Lung (tissue), 12 donors: ENCODE data around the gene EIF4A3. TPM values are rescaled to one million over a fixed set of nuclear protein-coding genes. Genes with fewer than 3 reads are reported as not detected.

Experiments used
- ATAC-seq: fragments of 200-7000 bp; cut with Tn5 transposase; one replicate; pipeline ENCODE4 v1.9.1; 2020; ENCODE audit warnings: moderate number of reproducible peaks; ENCODE audit not compliant: insufficient read depth, low FRiP score
- DNase-seq, 3 donors: peaks; one replicate each; pipeline ENCODE4 v3.0.0-alpha.2; 2013 to 2017
- H3K27ac ChIP-seq, 2 donors: one replicate each; pipeline ENCODE4 v1.5.1; 2013; ENCODE audit warnings: mild to moderate bottlenecking in 2 of 2, moderate library complexity in 2 of 2, control low read depth in 1 of 2, inconsistent platforms in 1 of 2, low read depth in 1 of 2, low read length in 1 of 2
- H3K27me3 ChIP-seq, 3 donors: one replicate each; pipeline ENCODE4 v1.5.1; 2013; ENCODE audit warnings: low read length in 2 of 3; ENCODE audit not compliant: control insufficient read depth in 3 of 3, insufficient read depth in 3 of 3
- H3K36me3 ChIP-seq, 4 donors: one replicate each; pipeline ENCODE4 v1.5.1; 2013; ENCODE audit warnings: low read length in 4 of 4, mild to moderate bottlenecking in 1 of 4, moderate library complexity in 1 of 4; ENCODE audit not compliant: control insufficient read depth in 4 of 4, insufficient read depth in 4 of 4
- H3K4me1 ChIP-seq, 5 donors: one replicate each; pipeline ENCODE4 v1.5.1; 2013; ENCODE audit warnings: low read length in 5 of 5, mild to moderate bottlenecking in 2 of 5, moderate library complexity in 1 of 5; ENCODE audit not compliant: control insufficient read depth in 5 of 5, insufficient read depth in 5 of 5
- H3K4me3 ChIP-seq: one replicate; pipeline ENCODE4 v1.5.1; 2013; ENCODE audit warnings: mild to moderate bottlenecking, control low read depth, moderate library complexity
- H3K9ac ChIP-seq, 2 donors: one replicate each; pipeline ENCODE4 v1.5.1; 2013; ENCODE audit warnings: low read length in 2 of 2, control low read depth in 1 of 2; ENCODE audit not compliant: insufficient read depth in 1 of 2
- H3K9me3 ChIP-seq, 4 donors: one replicate each; pipeline ENCODE4 v1.5.1; 2013; ENCODE audit warnings: low read length in 3 of 4, mild to moderate bottlenecking in 1 of 4, moderate library complexity in 1 of 4; ENCODE audit not compliant: control insufficient read depth in 4 of 4, insufficient read depth in 3 of 4
- WGBS, 2 donors: extraction: QIAGEN DNeasy Blood & Tissue Kit; methylation state at CpG; one replicate each; pipeline ENCODE4 v1.1.7; 2013; 5-methylcytosine and 5-hydroxymethylcytosine counted together
- polyA plus RNA-seq, 2 donors: library from polyadenylated mRNA; stranded (reverse); fragments of 200-250 nt; gene quantifications; one replicate each; pipeline ENCODE4 v1.2.1, GENCODE V29; 2013
- total RNA-seq, 2 donors: library from RNA; depleted of rRNA in 1 of 2; stranded (reverse); fragments of >200 nt in 1 of 2; gene quantifications; one replicate each; pipeline ENCODE4 v1.2.1, GENCODE V29; 2014 to 2021
- TF ChIP-seq, protein P1 (sequence below): IDR thresholded peaks from 2 replicates; pipeline ENCODE4 v1.5.1; 2012; ENCODE audit warnings: mild to moderate bottlenecking; ENCODE audit errors: control extremely low read depth, extremely low read depth
- donor health status: control.
- donor health status: control.
- donor health status: Bipolar disorder and iron deficiency.
- donor health status: healthy.
- donor health status: DM: yes; HTN: yes; CAD: no.

Gene EIF4A3
- total and polyA plus RNA-seq, 4 donors: 37.4 to 112 (median 62.4) TPM

GRCh38 chr17:80182118-80182844 lies 35.4 kb upstream of the EIF4A3 start:
- Histone ChIP-seq H3K9me3 (peaks cover 0 to 2% (median 0%) of the 10 kb centered on the region in 4 donors), H3K9ac (no peak overlapping the region), H3K36me3 (no peaks in the 10 kb centered on the region), H3K4me1 (no peaks in the 10 kb centered on the region), H3K27me3 (no peaks in the 10 kb centered on the region), H3K4me3 (no peak overlapping the region), H3K27ac (no peak overlapping the region)
- DNase-seq (no peak), ATAC-seq (no peak)
- TF ChIP-seq, protein P1, sequence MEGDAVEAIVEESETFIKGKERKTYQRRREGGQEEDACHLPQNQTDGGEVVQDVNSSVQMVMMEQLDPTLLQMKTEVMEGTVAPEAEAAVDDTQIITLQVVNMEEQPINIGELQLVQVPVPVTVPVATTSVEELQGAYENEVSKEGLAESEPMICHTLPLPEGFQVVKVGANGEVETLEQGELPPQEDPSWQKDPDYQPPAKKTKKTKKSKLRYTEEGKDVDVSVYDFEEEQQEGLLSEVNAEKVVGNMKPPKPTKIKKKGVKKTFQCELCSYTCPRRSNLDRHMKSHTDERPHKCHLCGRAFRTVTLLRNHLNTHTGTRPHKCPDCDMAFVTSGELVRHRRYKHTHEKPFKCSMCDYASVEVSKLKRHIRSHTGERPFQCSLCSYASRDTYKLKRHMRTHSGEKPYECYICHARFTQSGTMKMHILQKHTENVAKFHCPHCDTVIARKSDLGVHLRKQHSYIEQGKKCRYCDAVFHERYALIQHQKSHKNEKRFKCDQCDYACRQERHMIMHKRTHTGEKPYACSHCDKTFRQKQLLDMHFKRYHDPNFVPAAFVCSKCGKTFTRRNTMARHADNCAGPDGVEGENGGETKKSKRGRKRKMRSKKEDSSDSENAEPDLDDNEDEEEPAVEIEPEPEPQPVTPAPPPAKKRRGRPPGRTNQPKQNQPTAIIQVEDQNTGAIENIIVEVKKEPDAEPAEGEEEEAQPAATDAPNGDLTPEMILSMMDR: no peak
- 89 to 93% methylated on average over 30 of the region's 30 CpGs for WGBS, 2 donors

GRCh38 chr17:80181431-80181830 lies 34.5 kb upstream of the EIF4A3 start:
- Histone ChIP-seq H3K9ac (no peak overlapping the region), H3K9me3 (peaks cover 0 to 2% (median 0%) of the 10 kb centered on the region in 4 donors), H3K4me3 (no peak overlapping the region), H3K27ac (no peak overlapping the region), H3K36me3 (no peaks in the 10 kb centered on the region), H3K27me3 (no peaks in the 10 kb centered on the region), H3K4me1 (no peaks in the 10 kb centered on the region)
- no peak for DNase-seq
- no peak for ATAC-seq
- 92 to 95% methylated on average over 17 of the region's 17 CpGs for WGBS, 2 donors
- TF ChIP-seq, protein P1: no peak

- H3K4me1 ChIP-seq: peaks cover 0 to 5% (median 0%) of the 10 kb centered on the region in 5 donors
- H3K36me3 ChIP-seq: no peaks in the 10 kb centered on the region
- TF ChIP-seq, protein P1: no peak
- H3K4me3 ChIP-seq: no peak overlapping the region
- WGBS, 2 donors: 85 to 91% methylated on average over 14 of the region's 14 CpGs
- no peak overlapping the region for H3K9ac ChIP-seq
- ATAC-seq: no peak
- no peak for DNase-seq
- H3K27me3 ChIP-seq: no peaks in the 10 kb centered on the region
- H3K27ac ChIP-seq: no peak overlapping the region
- peaks cover 0 to 4% (median 0%) of the 10 kb centered on the region in 4 donors for H3K9me3 ChIP-seq
Observed at GRCh38 chr17:80180192-80180591, 33.3 kb upstream of the EIF4A3 start.
